GM18873 (cell line): Measurements from ENCODE around the gene FOXN3.

Source experiments
- ATAC-seq: cut with Tn5 transposase; IDR thresholded peaks from one replicate; pipeline ENCODE4 v1.9.1; 2021; ENCODE audit warnings: mild to moderate bottlenecking, moderate library complexity, moderate number of reproducible peaks; ENCODE audit not compliant: unreplicated experiment, low FRiP score

The FOXN3 gene

DNA sequence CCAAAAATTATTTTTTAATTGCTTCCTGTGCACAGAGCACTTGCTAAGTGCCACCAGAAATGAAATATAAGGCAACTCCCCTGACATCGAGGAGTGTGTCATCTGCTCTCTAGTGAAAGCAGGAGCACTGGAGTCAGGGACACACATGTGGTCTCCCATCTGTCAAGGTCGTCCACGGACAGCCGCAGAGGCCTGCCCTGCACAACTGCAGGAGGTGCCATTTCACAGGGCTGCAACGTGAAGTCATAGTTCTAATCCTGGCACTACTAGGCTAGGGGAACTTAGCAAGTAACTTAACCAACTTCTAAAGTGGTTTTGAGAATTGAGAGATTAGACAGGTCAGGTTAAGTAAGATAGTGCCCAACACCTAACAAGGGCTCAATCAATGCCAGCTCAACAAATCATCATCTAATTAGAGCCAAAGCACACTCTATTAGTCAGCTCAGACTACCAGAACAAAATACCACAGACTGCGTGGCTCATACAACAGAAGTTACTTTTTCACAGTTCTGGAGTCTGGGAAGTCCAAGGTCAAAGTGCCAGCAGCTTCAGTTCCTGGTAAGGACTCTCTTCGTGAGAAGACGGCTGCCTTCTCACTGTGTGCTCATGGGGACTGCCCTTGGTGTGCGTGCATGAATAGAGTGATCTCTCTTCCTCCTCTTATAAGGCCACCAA is 30.7 kb downstream of the FOXN3 start:
- ATAC-seq = no peak

DNA sequence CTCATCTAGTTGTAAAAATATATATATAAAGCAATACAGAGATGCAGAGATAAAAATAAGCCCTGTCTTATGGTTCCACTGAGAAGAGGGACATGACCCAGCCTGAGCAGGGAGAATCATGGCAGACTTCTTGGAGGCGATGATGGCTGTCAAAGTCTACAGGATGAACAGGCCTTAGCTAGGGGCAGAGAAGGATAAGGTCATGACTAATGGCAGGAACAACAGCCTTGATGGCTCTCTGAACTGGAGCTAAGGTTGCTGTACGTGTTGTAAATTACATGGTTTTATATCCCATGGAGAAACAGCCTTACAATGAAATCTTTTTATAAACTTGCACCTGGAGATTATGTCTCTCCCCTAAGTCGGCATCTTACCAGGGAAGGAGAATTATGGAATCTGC is 32.4 kb downstream of the FOXN3 start:
- no peak for ATAC-seq

DNA sequence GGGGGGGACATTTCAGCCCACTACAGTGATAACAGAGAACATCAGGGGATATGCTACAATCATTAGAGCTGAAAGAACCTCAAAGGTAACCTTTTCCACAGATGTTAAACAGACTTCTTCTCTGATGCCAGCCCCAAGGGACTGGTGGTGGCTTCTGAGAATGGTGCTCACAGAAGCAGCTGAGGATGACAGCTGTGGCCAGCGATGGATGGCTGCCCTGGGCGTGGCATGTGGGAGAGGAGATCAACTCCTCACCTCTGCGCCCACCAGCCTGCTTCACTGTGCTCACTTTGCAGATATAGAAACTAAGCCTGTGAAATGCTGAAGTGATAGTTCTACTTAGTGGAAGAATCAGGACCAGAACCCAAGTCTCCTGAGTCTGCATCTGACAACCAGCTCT is 33.0 kb downstream of the FOXN3 start:
- ATAC-seq = peak; percentile 89

DNA sequence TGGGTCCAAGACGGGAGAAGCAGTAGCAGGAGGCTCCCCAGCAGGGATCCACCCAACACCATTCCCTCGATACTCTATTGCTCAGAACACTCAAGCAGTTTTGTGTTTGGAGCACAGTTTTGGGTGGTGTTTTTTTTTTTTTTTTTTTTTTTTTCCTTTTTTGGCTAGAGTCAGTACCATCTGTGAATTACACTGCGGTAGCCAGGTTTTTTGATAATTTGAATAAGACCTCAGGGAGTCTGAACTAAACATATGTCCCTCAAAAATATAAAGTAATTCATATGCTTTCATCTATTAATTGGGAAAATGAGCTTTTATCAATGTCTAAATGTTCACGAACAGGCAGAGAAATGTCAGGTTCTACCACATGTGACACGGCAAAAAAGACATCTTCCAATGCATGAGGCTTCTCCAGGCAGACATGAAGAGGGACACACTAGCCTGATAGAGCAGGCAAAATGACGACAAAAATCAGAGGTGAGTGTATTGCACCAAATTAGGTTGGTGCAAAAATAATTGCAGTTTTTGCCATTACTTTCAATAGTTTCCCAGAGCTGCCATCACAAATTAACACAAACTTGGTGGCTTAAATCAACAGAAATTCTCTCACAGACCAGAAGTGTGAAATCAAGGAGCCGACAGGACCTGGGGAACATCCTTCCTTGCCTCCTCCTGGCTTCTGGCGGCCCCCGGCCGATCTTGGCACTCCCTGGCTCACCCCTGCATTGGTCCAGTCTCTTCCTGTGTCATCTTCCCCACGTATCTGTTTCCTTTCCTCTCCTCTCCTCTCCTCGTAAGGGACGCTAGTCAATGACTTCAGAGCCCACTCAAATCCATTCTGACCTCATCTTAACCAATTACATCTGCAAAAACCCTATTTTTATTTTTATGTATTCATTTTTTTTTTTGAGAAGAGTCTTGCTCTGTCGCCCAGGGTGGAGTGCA is 33.9 kb downstream of the FOXN3 start:
- ATAC-seq = no peak

DNA sequence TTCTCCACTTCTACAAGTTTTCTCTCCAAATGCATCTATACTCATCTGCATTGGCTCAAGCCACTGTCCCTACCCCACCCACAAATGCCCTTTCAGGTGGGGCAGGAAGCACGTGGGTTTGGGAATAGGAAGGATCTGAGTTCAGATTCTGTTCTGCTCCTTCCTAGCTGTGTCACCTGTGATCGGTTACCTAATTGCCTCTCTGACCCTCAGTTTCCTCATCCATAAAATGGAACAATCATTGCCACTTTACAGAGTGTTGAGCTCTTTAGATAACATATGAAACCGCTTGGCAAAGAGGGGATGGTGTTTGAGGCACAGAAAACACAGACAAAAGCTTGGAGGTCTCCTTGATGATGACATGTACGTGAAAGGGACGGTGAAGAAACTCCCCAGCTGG is 34.5 kb downstream of the FOXN3 start:
- ATAC-seq = no peak

DNA sequence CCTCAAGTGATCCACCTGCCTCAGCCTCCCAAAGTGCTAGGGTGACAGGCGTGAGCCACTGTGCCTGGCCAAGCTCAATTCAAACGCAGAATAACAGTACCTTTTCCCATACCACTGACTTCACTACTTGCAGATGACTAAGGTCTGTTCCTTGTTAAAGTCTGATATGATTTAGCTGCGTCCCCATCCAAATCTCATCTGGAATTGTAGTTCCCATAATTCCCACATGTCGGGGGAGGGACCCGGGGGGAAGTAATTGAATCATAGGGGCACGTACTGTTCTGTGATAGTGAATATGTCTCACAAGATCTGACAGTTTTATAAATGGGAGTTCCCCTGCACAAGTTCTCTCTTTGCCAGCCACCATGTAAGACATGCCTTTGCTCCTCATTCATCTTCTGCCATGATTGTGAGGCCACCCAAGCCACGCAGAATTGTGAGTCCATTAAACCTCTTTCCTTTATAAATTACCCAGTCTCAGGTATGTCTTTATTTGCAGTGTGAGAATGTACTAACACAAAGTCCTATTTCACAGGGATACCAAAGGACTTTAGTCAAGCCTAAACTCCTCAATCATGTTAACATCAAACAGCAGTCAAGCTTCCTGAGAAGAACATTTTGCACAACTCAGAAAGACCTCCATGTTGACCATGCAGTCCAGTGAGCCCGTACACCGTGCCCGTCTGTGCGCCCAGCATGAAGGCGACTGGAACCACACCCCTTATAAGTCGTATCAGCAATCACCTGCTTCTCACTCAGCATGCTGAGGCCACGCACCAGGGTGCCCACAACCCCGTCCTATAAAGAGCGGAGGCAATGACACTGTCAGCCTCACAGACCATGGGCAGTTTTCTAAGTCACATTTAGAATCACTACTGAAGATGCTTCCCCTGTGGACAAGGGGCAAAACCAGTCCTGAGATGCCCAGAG is 36.9 kb downstream of the FOXN3 start:
- ATAC-seq = no peak

DNA sequence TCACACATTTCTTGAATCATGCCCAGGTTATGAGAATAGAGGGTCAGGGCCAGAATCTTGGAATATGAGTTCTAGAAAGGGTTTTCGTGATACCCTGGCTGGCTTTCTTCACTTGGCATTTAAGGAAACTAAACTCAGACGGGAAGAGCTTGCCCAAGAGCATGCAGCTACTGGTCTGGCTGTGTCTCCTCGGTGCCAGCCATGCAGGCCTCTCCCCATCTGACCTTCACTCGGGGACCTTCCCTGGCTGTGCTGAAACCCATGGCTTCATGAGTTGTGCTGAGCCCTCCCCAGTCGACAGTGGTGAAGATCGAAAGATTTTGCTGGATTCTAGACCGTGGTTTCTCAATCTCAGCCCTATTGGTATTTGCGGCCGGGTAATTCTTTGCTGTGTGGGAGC is 38.0 kb downstream of the FOXN3 start:
- ATAC-seq = no peak

DNA sequence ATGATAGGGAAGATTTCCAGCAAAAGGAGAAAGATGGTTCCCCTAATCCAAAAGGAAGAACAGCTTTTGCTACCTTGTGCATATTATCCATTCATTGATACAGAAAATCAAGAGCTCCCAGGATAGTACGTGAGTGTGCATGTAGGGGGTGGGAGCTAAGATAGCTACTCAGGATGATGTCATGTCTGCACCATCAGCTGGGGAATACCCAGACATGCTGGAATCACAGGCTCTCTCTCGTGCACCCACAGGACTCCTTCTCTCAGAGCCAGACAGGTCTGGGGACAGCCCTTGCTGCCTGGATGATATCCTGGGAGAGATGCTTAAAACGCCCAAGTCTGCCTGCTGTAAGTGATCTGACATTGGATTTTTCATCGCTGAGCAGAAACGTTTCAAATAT is 38.9 kb downstream of the FOXN3 start:
- peak; percentile 79 for ATAC-seq

DNA sequence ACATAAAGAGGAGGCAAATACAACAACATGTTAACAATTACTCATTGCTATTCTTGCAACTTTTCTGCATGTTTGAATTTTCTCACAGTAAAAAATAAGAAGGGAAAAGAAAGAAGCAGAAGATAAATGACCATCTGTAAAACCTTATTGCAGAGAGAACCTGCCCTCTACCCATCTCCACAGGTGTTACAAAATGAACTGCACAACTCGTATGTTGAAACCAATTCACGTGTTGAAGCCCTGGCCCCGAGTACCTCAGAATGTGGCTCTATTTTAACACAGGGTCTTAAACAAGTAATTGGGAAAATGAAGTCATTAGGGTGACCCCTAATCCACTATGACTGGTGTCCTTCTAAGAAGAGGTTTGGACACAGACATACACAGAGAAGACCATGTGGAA is 39.5 kb downstream of the FOXN3 start:
- ATAC-seq = no peak

DNA sequence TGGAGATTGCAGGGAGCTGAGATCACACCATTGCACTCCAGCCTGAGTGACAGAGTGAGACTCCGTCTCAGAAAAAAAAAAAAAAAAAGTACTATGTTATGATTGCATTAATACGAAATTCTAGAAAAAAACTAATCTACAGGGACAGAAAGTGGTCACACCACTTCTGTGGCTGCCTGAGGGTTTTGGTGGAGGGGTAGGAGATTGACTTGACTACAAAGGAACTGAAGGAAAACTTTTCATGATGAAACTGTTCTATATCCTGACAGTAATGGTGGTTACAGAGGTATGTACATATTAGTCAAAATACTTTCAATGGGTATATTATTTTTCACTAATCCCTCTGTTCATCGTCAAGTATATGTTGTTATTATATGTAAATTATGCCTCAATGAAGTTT is 42.1 kb downstream of the FOXN3 start:
- ATAC-seq = no peak

DNA sequence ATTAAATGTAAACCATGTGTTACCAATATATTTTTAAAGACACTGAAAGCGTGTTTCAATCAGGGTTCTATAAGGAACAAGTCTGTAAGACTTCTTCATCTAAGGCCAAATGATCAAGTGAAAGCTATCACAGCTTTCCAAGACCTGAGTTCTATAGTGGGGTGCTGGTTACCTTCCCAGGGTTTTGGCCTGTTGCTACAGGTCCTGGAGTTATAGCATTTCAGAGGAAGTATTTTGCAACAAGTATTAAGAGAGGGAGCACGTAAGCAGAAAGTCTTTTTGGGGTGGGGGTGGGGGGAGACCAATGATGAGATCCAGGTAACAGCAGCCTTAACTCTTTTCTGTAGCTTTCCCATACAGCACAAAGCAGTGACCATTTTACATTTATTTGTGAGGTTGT is 43.8 kb downstream of the FOXN3 start:
- ATAC-seq = no peak

DNA sequence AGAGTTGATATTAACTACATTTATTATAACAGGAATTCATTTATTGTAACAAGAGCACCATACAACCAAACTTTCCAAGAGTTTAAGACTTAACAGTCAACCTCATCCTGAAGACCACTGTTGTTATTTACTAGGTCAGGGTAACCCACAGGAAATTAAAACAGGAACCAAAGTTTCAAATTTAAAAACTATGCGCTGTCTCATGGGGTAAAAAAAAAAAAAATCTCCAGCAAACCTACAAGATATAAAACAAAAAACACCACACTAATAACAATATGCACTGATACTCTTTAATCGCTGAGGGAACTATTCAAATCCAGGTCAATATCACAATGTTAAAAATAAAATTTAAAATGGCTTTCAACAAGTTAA is 44.5 kb downstream of the FOXN3 start:
- ATAC-seq = no peak

DNA sequence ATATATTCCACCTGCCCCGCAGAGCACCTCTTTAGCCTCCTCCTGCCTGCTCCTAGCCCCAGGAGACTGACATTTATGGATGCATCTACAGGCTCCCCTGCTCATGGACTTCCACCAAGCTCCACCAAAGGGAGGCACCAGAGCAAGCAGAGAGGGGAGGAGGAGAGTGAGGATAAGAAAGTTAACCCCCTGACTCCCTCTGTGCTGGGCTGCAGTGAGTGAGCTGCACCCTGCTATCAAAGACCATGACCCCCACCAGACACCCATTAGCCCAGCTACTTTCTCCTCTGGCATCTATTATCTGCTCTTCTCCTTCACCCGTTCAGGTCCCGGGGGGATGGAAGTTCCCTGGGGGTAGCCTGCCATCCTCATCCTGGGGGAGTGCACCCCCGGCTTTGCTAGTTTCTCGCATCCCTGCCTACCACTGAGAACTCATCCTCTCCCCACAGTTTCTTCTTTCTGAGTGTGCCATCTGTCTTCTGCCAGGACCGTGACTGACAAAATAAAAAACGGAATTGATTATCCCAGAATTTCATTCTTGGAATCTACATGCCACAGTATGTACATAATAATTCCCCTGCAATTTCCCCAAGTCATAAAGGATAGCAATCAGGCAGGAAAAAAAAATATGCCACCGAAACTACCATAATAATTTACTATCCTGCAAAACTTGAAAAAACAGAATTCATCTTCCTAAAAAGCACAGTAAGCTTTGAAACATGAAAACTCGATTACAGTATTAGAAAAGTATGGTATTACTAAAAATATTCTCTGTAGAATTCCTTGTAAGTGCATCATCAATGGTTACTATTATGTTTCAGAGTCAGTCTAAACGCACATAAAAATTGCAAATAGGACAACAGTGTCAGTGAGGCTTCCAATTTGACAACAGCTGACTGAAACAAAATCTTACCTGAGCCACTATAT is 45.2 kb downstream of the FOXN3 start:
- ATAC-seq = no peak

DNA sequence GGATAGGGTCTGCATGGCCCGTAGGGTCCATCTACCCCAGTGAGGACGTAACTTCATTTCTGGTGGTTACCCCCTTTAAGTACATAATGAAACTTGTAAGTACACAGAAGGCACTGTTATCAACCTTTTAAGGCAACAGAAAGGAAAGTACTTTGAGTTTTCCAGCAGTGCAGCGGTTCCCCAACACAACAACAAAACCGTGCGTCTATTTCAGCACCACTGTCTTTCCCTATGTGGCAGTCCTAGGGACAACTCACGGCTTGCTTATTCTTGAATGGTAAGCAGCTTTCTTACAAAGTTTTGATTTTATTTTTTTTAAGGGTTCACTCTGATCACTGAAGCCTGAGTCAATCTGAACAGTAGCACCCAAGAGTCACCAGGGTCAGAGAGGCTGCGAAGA is 46.3 kb downstream of the FOXN3 start:
- ATAC-seq = no peak

DNA sequence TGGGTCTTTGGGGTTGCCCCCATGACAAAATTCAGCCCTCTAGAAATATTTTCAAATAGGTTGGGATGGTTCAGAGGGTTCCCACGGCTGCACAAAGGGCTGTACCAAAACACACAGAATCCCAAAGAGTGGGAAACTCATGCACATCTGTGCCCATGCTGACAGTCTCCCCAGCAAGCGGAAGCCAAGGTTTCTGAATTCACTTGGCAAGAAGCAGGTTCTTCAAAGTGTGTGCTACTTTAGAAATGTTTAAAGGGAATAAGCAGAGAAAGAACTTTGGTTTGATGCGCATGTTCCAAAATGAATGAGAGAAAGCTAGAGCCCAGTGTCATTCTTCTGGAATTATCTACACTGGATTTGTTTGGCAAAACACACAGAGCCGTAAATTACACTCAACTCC is 46.7 kb downstream of the FOXN3 start:
- no peak for ATAC-seq

DNA sequence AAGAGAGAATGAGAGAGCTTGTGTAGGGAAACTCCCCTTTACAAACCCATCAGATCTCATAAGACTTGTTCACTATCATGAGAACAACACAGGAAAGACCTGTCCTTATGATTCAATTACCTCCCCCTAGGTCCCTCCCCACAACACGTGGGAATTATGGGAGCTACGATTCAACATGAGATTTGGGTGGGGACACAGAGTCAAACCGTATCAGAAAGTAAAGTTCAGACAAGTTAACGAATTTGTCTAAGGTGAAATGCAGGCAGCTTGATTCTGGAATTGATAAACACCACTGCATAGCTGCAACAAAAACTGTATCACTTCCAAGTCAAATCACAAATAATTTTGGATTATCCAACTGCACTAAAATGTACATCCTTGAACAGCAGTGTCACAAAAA is 47.4 kb downstream of the FOXN3 start:
- no peak for ATAC-seq

DNA sequence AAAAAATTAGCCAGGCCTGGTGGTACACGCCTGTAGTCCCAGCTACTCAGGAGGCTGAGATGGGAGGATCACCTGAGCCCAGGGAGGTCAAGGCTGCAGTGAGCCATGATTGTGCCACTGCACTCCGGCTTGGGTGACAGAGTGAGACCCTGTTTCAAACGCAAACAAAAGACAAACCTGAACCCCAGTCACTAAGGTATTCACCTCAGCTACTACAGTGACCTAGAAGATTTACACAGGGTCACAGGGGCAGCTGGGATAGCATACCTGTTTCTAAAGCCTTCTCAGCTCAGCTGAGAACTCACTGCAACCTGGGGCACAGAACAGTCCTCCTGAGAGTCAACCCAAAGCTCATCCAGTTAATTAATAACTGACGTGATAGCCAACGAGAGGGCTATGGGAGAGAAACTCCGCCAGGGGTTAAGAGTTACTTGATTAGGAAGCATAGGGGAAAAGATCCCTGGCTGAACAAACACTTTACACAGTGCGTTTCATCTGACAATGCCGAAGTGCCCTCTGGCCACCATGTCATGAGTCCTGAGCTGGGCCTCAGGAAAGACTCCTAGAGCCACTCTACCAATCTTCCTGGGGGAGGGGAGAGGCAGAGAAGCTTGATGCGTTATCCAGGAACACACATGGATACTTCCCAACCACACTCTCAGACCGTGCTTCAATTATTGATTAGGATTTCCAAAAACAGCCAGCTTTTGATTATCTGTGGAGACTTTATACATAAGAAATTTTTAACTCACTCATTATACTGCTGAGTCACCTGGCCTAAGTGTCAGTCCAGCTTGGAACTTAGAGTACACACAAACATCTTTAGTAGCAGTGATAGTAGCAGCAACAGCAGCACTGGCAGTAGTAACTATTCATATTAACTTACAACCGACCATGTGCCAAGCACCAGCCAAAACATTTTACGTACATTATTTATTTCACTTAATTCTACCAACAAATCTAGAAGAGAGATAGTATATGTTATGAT is 48.2 kb downstream of the FOXN3 start:
- no peak for ATAC-seq

DNA sequence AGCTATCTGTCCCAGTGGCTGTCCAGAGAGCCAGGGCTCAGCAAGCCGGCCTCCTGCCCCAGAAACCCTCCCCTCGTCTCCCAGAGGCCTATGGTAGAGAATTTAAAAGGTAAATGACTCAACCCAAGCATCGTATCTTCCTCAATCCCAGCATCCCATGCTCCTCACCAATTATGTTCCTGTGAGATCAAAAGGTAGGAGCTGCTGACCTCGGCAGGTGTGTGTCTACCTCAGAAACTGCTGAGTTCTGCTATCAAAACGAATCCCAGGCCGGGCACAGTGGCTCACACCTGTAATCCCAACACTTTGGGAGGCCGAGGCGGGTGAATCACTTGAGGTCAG is 49.3 kb downstream of the FOXN3 start:
- no peak for ATAC-seq
